ENCODE measurements around the gene COX7A2.

COX7A2 gene

DNA sequence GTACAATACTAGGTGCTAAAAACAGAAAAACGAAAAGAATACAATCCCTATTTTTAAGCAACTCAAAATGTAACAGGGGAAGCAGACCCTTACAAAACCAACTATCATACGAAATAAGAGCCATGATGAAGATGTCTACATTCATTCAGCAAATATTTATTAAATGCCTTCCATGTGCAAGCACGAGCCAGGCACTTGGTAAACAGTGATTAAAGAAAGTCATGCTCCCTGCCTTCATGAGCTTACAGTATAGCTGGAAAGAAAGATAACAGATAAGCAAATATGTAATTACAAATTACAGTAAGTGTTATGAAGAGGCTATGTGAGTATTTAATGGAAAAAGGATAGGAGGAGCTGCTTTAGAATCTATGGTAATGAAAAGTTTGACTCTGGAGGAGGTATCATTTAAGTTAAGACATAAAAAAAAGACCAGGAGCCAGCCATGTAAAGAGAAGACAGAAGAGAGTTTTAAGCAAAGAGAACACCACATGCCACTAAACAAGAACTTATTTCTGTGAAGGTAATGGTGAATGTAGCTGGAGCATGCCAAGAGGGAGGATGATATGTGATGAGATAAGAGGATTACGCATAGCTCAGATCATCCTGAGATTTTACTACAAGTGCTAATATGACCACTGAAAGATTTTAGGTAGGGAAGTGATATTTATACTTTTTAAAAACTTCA is 19.3 kb upstream of the COX7A2 start:
- DNase-seq (ENCODE audit: low spot score): no peak
- in situ Hi-C loops (cut with MboI; ENCODE audit: low pct_unique_long_range_greater_than_20kb, low sequenced_read_pairs, unreplicated experiment): no loop called here
- TF ChIP-seq, protein P1, sequence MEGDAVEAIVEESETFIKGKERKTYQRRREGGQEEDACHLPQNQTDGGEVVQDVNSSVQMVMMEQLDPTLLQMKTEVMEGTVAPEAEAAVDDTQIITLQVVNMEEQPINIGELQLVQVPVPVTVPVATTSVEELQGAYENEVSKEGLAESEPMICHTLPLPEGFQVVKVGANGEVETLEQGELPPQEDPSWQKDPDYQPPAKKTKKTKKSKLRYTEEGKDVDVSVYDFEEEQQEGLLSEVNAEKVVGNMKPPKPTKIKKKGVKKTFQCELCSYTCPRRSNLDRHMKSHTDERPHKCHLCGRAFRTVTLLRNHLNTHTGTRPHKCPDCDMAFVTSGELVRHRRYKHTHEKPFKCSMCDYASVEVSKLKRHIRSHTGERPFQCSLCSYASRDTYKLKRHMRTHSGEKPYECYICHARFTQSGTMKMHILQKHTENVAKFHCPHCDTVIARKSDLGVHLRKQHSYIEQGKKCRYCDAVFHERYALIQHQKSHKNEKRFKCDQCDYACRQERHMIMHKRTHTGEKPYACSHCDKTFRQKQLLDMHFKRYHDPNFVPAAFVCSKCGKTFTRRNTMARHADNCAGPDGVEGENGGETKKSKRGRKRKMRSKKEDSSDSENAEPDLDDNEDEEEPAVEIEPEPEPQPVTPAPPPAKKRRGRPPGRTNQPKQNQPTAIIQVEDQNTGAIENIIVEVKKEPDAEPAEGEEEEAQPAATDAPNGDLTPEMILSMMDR (IDR thresholded peaks at IDR 0.05; ENCODE audit: extremely low read depth, insufficient read depth, missing control alignments): no peak

DNA sequence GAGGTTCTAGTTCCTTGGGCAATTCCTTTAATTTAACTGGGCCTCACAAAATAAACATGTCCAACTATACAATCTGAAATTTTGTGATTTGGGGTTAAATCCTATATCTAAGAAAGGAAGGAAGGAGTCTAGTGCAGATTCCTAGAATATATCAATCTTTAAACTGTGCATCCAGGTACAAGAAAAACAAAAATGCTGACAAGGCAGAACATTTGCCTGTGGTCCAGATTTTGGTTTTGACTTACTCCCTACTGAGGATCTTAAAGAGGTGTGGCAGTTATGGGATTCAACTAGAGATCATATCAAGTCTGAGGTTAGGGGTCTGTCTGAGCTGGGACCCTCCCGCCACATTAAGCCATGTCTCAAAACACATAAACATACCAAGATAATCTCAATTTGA is 17.7 kb upstream of the COX7A2 start:
- in situ Hi-C loops (cut with MboI; ENCODE audit: low pct_unique_long_range_greater_than_20kb, low sequenced_read_pairs, unreplicated experiment): no loop called here
- TF ChIP-seq, protein P1 (IDR thresholded peaks at IDR 0.05; ENCODE audit: extremely low read depth, insufficient read depth, missing control alignments): no peak
- DNase-seq (ENCODE audit: low spot score): no peak

GRCh38 chr6:75257343-75258087 is 13.9 kb upstream of the COX7A2 start:
- DNase-seq (ENCODE audit: low spot score): no peak
- TF ChIP-seq, protein P1 (IDR thresholded peaks at IDR 0.05; ENCODE audit: extremely low read depth, insufficient read depth, missing control alignments): no peak
- in situ Hi-C loops (cut with MboI; ENCODE audit: low pct_unique_long_range_greater_than_20kb, low sequenced_read_pairs, unreplicated experiment): no loop called here

DNA sequence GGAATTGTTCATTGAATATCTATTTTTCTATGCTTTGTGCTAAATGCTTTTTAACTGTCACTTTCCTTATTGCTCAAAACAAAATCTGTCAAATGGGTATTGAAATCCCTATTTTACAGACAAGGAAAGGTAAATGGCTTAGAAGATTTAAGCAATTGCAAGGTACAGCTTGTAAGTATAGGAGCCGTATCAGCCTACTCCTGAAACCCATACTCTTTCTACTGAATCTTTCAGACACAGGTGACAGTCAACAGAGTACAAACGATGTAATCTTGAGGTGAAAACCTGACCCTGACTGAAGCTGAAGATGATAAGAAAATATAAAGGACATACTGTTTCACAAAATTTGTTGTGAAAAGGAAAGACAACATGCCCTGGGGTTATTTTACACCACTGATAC is 7.0 kb upstream of the COX7A2 start:
- TF ChIP-seq, protein P1 (IDR thresholded peaks at IDR 0.05; ENCODE audit: extremely low read depth, insufficient read depth, missing control alignments): no peak
- in situ Hi-C loops (cut with MboI; ENCODE audit: low pct_unique_long_range_greater_than_20kb, low sequenced_read_pairs, unreplicated experiment): no loop called here
- DNase-seq (ENCODE audit: low spot score): no peak

DNA sequence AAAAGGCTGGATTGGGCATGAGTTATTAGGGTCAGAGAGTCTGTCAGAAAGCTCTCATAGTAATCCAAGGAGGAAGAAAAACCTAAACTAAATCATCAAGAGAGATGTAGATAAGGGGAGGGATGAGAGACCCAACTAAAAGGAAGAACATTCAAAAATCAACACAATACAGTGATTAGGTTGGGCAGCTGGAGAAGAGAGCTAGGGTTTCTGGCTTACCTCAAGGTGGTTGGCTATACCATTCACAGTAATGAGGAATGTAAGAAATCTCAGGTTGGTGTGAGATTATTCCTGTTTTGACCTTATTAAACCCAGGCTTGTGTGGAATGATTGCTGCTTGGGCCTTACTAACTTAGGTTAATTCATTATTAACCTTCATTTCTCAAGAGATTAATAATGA is 6.2 kb upstream of the COX7A2 start:
- in situ Hi-C loops (cut with MboI; ENCODE audit: low pct_unique_long_range_greater_than_20kb, low sequenced_read_pairs, unreplicated experiment): no loop called here
- no peak for DNase-seq (ENCODE audit: low spot score)
- TF ChIP-seq, protein P1 (IDR thresholded peaks at IDR 0.05; ENCODE audit: extremely low read depth, insufficient read depth, missing control alignments): no peak

DNA sequence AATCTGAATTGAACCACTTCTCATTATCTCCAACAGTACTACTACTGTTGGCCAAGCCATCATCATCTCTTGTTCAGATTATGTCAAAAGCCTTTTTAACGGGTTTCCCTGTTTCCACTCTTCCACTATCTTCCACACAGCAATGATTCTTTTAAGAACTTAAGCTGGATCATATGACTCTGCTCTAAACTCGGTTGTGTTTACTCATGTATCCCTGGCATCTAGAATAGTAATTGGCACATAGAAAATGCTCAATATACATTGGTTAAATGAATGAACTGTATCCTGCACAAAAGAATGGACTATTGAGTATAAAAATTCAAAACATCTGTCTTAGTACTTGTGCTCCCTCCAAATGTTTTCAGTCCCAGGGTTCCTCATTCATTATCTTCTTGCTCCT is 2.8 kb upstream of the COX7A2 start:
- no peak for DNase-seq (ENCODE audit: low spot score)
- in situ Hi-C loops (cut with MboI; ENCODE audit: low pct_unique_long_range_greater_than_20kb, low sequenced_read_pairs, unreplicated experiment): no loop called here
- TF ChIP-seq, protein P1 (IDR thresholded peaks at IDR 0.05; ENCODE audit: extremely low read depth, insufficient read depth, missing control alignments): no peak
